GM21825 (cell line): Measurements from ENCODE around the gene GJC2.
"Not testable (repeated sequence)": the region's sequence is repeated elsewhere in the genome, so short reads cannot be mapped to it uniquely, and the experiment has no call there.

Experiments
- ATAC-seq: cut with Tn5 transposase; IDR thresholded peaks from one replicate; pipeline ENCODE4 v1.9.1; 2021; ENCODE audit warnings: mild to moderate bottlenecking, moderate library complexity; ENCODE audit not compliant: unreplicated experiment

The GJC2 gene

GRCh38 chr1:228149406-228150119 lies at the start of gene GJC2:
Gene GJC2, plus strand, starts transcription at chr1:228149930. Its CDS starts 7,829 bp downstream, at chr1:228157759.
- no peak for ATAC-seq

GRCh38 chr1:228100822-228101613 lies 48.7 kb upstream of the GJC2 start:
- ATAC-seq = no peak

GRCh38 chr1:228101614-228101993 lies 48.1 kb upstream of the GJC2 start:
- no peak for ATAC-seq

GRCh38 chr1:228101994-228102790 lies 47.5 kb upstream of the GJC2 start:
- peak; percentile 24 for ATAC-seq

GRCh38 chr1:228102791-228103620 lies 46.7 kb upstream of the GJC2 start, which contains the start of gene C1orf35:
Gene C1orf35, minus strand, starts transcription at chr1:228103325. Its CDS starts 98 bp downstream, at chr1:228103227.
- ATAC-seq = peak; percentile 60

- no peak for ATAC-seq
Measured at GRCh38 chr1:228104526-228105269, 45.0 kb upstream of the GJC2 start.

GRCh38 chr1:228105270-228105995 lies 44.3 kb upstream of the GJC2 start:
- no peak for ATAC-seq

GRCh38 chr1:228105996-228106799 lies 43.5 kb upstream of the GJC2 start:
- ATAC-seq = no peak

GRCh38 chr1:228106800-228107054 lies 43.0 kb upstream of the GJC2 start:
- ATAC-seq = no peak

- no peak for ATAC-seq
Measured at GRCh38 chr1:228107636-228108035, 42.1 kb upstream of the GJC2 start.

- no peak for ATAC-seq
Measured at GRCh38 chr1:228108055-228108690, 41.6 kb upstream of the GJC2 start.

GRCh38 chr1:228108742-228109072 lies 41.0 kb upstream of the GJC2 start:
- ATAC-seq = no peak

GRCh38 chr1:228109073-228109961 lies 40.4 kb upstream of the GJC2 start, which contains the start of gene MRPL55:
Gene MRPL55, minus strand, starts transcription at chr1:228109299. Its CDS starts 1,039 bp downstream, at chr1:228108260.
- ATAC-seq = peak; percentile 85

GRCh38 chr1:228109962-228110488 lies 39.7 kb upstream of the GJC2 start:
- ATAC-seq = no peak

GRCh38 chr1:228110556-228110955 lies 39.2 kb upstream of the GJC2 start:
- ATAC-seq = no peak

- ATAC-seq = not testable (repeated sequence)
Measured at GRCh38 chr1:228111315-228111714, 38.4 kb upstream of the GJC2 start.

- ATAC-seq = no peak
Measured at GRCh38 chr1:228112167-228112566, 37.6 kb upstream of the GJC2 start.
